Endothelial cell of umbilical vein (primary cell): ENCODE data around the gene CLNS1A. TPM values are rescaled to one million over a fixed set of nuclear protein-coding genes. Genes with fewer than 3 reads are reported as not detected.

Experiments used
- BruUV-seq: library from RNA; stranded (reverse); fragments of 400-500 nt; replicated peaks from 2 replicates; lab custom pipeline; 2021; lab: Mats Ljungman, UMichigan
- CTCF ChIA-PET: fragments of 300-600, 350-600 bp; sonication (Branson Sonifier 250); formaldehyde crosslinking; loops from one replicate; lab custom pipeline; 2021; ENCODE audit warnings: antibody characterized with exemption, inconsistent platforms; lab: Charles Lee
- POLR2A ChIA-PET: fragments of 300-600, 350-600 bp; sonication (Branson Sonifier 250); formaldehyde crosslinking; loops from one replicate; lab custom pipeline; 2021; ENCODE audit warnings: antibody characterized with exemption, inconsistent platforms; lab: Charles Lee
- DNase-seq: peaks from one replicate; pipeline ENCODE4 v3.0.0-alpha.2; 2011; ENCODE audit warnings: low read depth, low spot score
- FAIRE-seq: peaks from 2 replicates; lab custom pipeline; 2011; peaks lifted over from hg19 to GRCh38; lab: Jason Lieb, UNC
- H2AFZ ChIP-seq: 2 replicates; pipeline ENCODE4 v1.6.0; 2012; ENCODE audit warnings: low read depth, low read length, control low read depth, inconsistent platforms
- H3K27ac ChIP-seq: 2 replicates; pipeline ENCODE4 v1.5.1; 2011; ENCODE audit warnings: low read depth, mild to moderate bottlenecking, control low read depth, low read length, moderate library complexity; ENCODE audit not compliant: insufficient read depth
- H3K27me3 ChIP-seq, 2 experiments: 2 replicates each; pipeline versions ENCODE4 v1.6.0 to v1.6.1; 2011; ENCODE audit warnings: low read length in 2 of 2, mixed read lengths in 1 of 2; ENCODE audit not compliant: control insufficient read depth in 2 of 2, insufficient read depth in 2 of 2
- H3K36me3 ChIP-seq, 2 experiments: 2 replicates in 1 of 2; 3 replicates in 1 of 2; pipeline ENCODE4 v1.5.1; 2011; ENCODE audit warnings: low read length in 2 of 2, mild to moderate bottlenecking in 1 of 2, moderate library complexity in 1 of 2; ENCODE audit not compliant: control insufficient read depth in 2 of 2, insufficient read depth in 2 of 2; ENCODE audit errors: extremely low read depth in 1 of 2
- H3K4me1 ChIP-seq: 3 replicates; pipeline ENCODE4 v1.5.1; 2011; ENCODE audit warnings: mild to moderate bottlenecking, low read length; ENCODE audit not compliant: control insufficient read depth, insufficient read depth; ENCODE audit errors: extremely low read depth
- H3K4me2 ChIP-seq: 2 replicates; pipeline ENCODE4 v1.6.1; 2011; ENCODE audit warnings: low read length, control low read depth, mixed read lengths; ENCODE audit not compliant: insufficient read depth
- H3K4me3 ChIP-seq, 3 experiments: fragments of 200-600 bp in 1 of 3; sonication (generic), shearing (Covaris generic) in 1 of 3; replicated peaks in 1 of 3; 2 replicates each; pipeline ENCODE4 v1.5.1; 2011 to 2016; ENCODE audit warnings: control low read depth in 3 of 3, low read length in 3 of 3, mild to moderate bottlenecking in 2 of 3, inconsistent platforms in 1 of 3, low read depth in 1 of 3, moderate library complexity in 1 of 3; ENCODE audit not compliant: insufficient read depth in 1 of 3
- H3K79me2 ChIP-seq: 2 replicates; pipeline ENCODE4 v1.6.0; 2012; ENCODE audit warnings: low read length, inconsistent platforms; ENCODE audit not compliant: control insufficient read depth, insufficient read depth
- H3K9ac ChIP-seq: replicated peaks from 2 replicates; pipeline ENCODE3; 2011; ENCODE audit warnings: low read length, control low read depth; ENCODE audit not compliant: insufficient read depth; ENCODE audit errors: extremely low read depth
- H3K9me1 ChIP-seq: replicated peaks from 3 replicates; pipeline ENCODE4 v1.6.0; 2011; ENCODE audit warnings: mild to moderate bottlenecking, low read length; ENCODE audit not compliant: control insufficient read depth, insufficient read depth; ENCODE audit errors: extremely low read depth
- H3K9me3 ChIP-seq: replicated peaks from 2 replicates; pipeline ENCODE4 v1.5.1; 2012; ENCODE audit warnings: low read length, inconsistent platforms; ENCODE audit not compliant: control insufficient read depth, insufficient read depth
- H4K20me1 ChIP-seq: replicated peaks from 2 replicates; pipeline ENCODE3; 2011; ENCODE audit warnings: mild to moderate bottlenecking, low read length; ENCODE audit not compliant: control insufficient read depth, insufficient read depth; ENCODE audit errors: extremely low read depth
- JUN ChIP-seq: IDR thresholded peaks from 2 replicates; pipeline ENCODE4 v1.6.1; 2011; ENCODE audit warnings: borderline replicate concordance, low read depth; ENCODE audit not compliant: insufficient read length, insufficient read depth
- MYC ChIP-seq: IDR thresholded peaks from one replicate; pipeline ENCODE4 v1.6.1; 2011; ENCODE audit warnings: mild to moderate bottlenecking, low read depth, low read length
- dilution Hi-C: fragments of 300-500 bp; cut with MboI; formaldehyde crosslinking; loops from one replicate; pipeline ENCODE4 v1.15.0; 2019; ENCODE audit warnings: low sequenced_read_pairs; ENCODE audit not compliant: extremely low pct_ligation_motif_present
- intact Hi-C: fragments of 100-400 bp; cut with micrococcal nuclease; formaldehyde crosslinking; loops from one replicate; pipeline ENCODE4 v1.10.0; 2022
- polyA plus RNA-seq, 4 experiments: library from polyadenylated mRNA; depleted of rRNA in 3 of 4; stranded (reverse) in 3 of 4; unstranded in 1 of 4; fragments of >200 nt; gene quantifications; 2 replicates each; pipeline versions ENCODE4 v1.2.1 to v1.2.3, GENCODE V29; 2011 to 2012; ENCODE audit warnings: missing spikeins in 1 of 4
- small RNA-seq: library from RNA; depleted of rRNA; stranded (forward); fragments of <200 nt; gene quantifications from one replicate; pipeline ENCODE3, GENCODE V24; 2012; ENCODE audit warnings: low replicate concordance, low read depth; ENCODE audit not compliant: insufficient read depth, insufficient read length
- total RNA-seq: library from RNA; stranded (reverse); gene quantifications from 2 replicates; pipeline ENCODE4 v1.2.3, GENCODE V29; 2021

CLNS1A gene
- total and polyA plus RNA-seq, 2 donors (not counting 3 experiments of a cell fraction or from before 2014, with no cell fraction given), result 84.5 to 99.7 TPM

GRCh38 chr11:77568306-77568705 is 69.3 kb downstream of the CLNS1A start:
- CTCF ChIA-PET, result interaction anchor here (1.4 kb wide), 1 partner anchor 12 kb away, joined by 5 read pairs; no protein-coding TSS in a partner anchor
- H3K9ac ChIP-seq, result no peak overlapping the region
- dilution Hi-C loops, result no loop called here
- no peaks in the 10 kb centered on the region for H3K27me3 ChIP-seq
- no peak for TF ChIP-seq MYC
- no peak for TF ChIP-seq JUN
- H2AFZ ChIP-seq, result no peak overlapping the region
- no peak for FAIRE-seq
- H3K36me3 ChIP-seq, result no peaks in the 10 kb centered on the region
- no peaks in the 10 kb centered on the region for H3K79me2 ChIP-seq
- H3K4me3 ChIP-seq, result no peak overlapping the region
- no peak for DNase-seq
- H3K4me2 ChIP-seq, result no peak overlapping the region
- H4K20me1 ChIP-seq, result no peaks in the 10 kb centered on the region
- H3K4me1 ChIP-seq, result no peaks in the 10 kb centered on the region
- POLR2A ChIA-PET, result no interaction called here
- H3K9me1 ChIP-seq, result no peaks in the 10 kb centered on the region
- intact Hi-C loops, result no loop called here
- H3K27ac ChIP-seq, result no peak overlapping the region
- no TSS peak for BruUV-seq
- H3K9me3 ChIP-seq, result no peaks in the 10 kb centered on the region

Small RNA genes lying within 50 kb of the gene (small RNA-seq; reads per million reads assigned to genes)
- not detected for gene RNU7-59P

Other genes starting within 250 kb of the CLNS1A start
- gene PAK1, start 163.7 kb downstream of the CLNS1A start, total RNA-seq, result 11.2 and 12.9 TPM in 2 replicates
- 5.0 and 5.6 TPM in 2 replicates for gene PAK1, start 163.7 kb downstream of the CLNS1A start, polyA plus RNA-seq
- 0.22 and 0.35 TPM in 2 replicates for gene AQP11, start 47.8 kb downstream of the CLNS1A start, total RNA-seq
- 0.55 and 0.72 TPM in 2 replicates for gene AQP11, start 47.8 kb downstream of the CLNS1A start, polyA plus RNA-seq
- 55.1 and 58.6 TPM in 2 replicates for gene RSF1, start 182.9 kb upstream of the CLNS1A start, total RNA-seq
- gene RSF1, start 182.9 kb upstream of the CLNS1A start, polyA plus RNA-seq, result 4.9 and 10.0 TPM in 2 replicates
- gene AAMDC, start 183.3 kb upstream of the CLNS1A start, total RNA-seq, result 51.0 and 57.1 TPM in 2 replicates
- 28.2 and 48.1 TPM in 2 replicates for gene AAMDC, start 183.3 kb upstream of the CLNS1A start, polyA plus RNA-seq